OCI-LY3 (cell line): Measurements from ENCODE around the gene GTPBP3.

Source experiments
- H2AFZ ChIP-seq: fragments of 200-600, 300-600 bp; shearing (Covaris generic); 2 replicates; pipeline ENCODE4 v1.6.0; 2014; ENCODE audit warnings: antibody characterized with exemption, low read depth, low read length
- H3K27ac ChIP-seq: fragments of 200-600, 300-600 bp; sonication (generic); 2 replicates; pipeline ENCODE4 v1.5.1; 2014; ENCODE audit warnings: mild to moderate bottlenecking, low read length, moderate library complexity, mixed read lengths
- H3K27me3 ChIP-seq: fragments of 200-600, 300-600 bp; sonication (generic); 2 replicates; pipeline ENCODE4 v1.6.1; 2014; ENCODE audit warnings: low read depth, low read length, mixed read lengths
- H3K36me3 ChIP-seq: fragments of 200-600, 300-600 bp; sonication (generic); replicated peaks from 2 replicates; pipeline ENCODE3; 2014; ENCODE audit warnings: low read depth, low read length, mixed read lengths
- H3K4me1 ChIP-seq: fragments of 300-600, 200-600 bp; sonication (generic); 2 replicates; pipeline ENCODE4 v1.6.1; 2014; ENCODE audit warnings: low read length, mixed read lengths
- H3K4me2 ChIP-seq: fragments of 200-600, 300-600 bp; sonication (generic); 2 replicates; pipeline ENCODE4 v1.6.1; 2014; ENCODE audit warnings: low read length, mixed read lengths
- H3K4me3 ChIP-seq: fragments of 300-600, 200-600 bp; sonication (generic); 2 replicates; pipeline ENCODE4 v1.5.1; 2014; ENCODE audit warnings: antibody characterized with exemption, mild to moderate bottlenecking, low read length, moderate library complexity
- H3K79me2 ChIP-seq: fragments of 300-600, 200-600 bp; shearing (Covaris generic); 2 replicates; pipeline ENCODE4 v1.6.1; 2014; ENCODE audit warnings: mild to moderate bottlenecking, low read length, mixed read lengths
- H3K9ac ChIP-seq: fragments of 300-600, 200-600 bp; shearing (Covaris generic); 2 replicates; pipeline ENCODE4 v1.6.0; 2014; ENCODE audit warnings: mild to moderate bottlenecking, low read length, moderate library complexity
- H3K9me3 ChIP-seq: fragments of 200-600, 300-600 bp; shearing (Covaris generic); 2 replicates; pipeline ENCODE4 v1.6.1; 2014; ENCODE audit warnings: low read length, mixed read lengths; ENCODE audit not compliant: insufficient read depth
- H4K20me1 ChIP-seq: fragments of 200-600, 300-600 bp; sonication (generic); 2 replicates; pipeline ENCODE4 v1.6.1; 2016; ENCODE audit warnings: low read length, mixed read lengths; ENCODE audit not compliant: insufficient read depth
- EZH2phosphoT487 ChIP-seq: fragments of 200-600 bp; shearing (Covaris generic); IDR thresholded peaks from 2 replicates; pipeline ENCODE4 v1.6.1; 2018; ENCODE audit warnings: antibody characterized with exemption, mixed run types, low read depth
- TF ChIP-seq, protein P1 (sequence below): fragments of 200-600, 300-600 bp; sonication (generic); IDR thresholded peaks from 2 replicates; pipeline ENCODE4 v1.5.1; 2014; ENCODE audit warnings: antibody characterized with exemption, low read length, low read depth

Gene GTPBP3, protein sequence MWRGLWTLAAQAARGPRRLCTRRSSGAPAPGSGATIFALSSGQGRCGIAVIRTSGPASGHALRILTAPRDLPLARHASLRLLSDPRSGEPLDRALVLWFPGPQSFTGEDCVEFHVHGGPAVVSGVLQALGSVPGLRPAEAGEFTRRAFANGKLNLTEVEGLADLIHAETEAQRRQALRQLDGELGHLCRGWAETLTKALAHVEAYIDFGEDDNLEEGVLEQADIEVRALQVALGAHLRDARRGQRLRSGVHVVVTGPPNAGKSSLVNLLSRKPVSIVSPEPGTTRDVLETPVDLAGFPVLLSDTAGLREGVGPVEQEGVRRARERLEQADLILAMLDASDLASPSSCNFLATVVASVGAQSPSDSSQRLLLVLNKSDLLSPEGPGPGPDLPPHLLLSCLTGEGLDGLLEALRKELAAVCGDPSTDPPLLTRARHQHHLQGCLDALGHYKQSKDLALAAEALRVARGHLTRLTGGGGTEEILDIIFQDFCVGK

DNA sequence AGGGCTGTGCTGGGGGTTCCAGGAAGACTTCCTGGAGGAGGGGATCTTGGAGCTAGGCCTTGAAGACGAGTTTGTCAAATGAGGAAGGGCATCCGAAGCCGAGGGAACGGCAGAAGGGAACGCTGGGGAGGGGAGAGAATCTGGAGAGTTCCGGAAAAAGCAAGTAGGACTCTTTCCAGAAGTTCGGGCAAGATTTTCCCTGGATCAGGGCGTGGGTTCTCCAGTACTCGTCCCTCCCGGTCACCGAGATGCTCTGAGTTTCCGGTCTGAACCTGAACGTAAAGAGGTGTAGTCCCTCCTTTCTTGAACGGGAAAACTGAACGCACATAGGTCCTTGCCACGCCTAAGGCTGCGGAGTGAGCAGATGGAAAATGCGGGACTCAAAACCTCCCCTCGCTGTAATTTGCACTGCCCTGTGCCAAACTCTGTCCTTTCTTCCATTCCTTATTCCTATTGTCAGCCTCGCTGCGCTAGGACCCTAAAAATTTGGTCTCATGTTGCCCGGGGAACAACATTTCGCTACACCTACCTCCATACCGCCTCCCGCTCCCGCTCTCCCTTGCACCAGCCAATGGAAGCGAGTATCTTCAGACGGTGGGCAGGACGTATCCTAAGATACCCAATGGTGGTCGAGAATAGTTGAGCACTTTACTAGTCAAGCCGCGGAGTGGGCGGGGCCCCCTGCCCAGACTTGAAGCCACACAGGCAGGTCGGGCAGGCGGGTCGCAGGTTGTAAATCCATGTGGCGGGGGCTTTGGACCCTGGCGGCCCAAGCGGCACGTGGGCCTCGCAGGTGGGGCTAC, at the start of gene GTPBP3:
GTPBP3 (plus strand) TSS at position 682 of the 803 bp plus-strand sequence; CDS start at position 741, 59 bp downstream.
- Histone ChIP-seq H3K9me3 (no peaks in the 10 kb centered on the region), H3K27me3 (no peaks in the 10 kb centered on the region), H2AFZ (peak within 1 kb of the TSS; percentile 91), H3K9ac (peak within 1 kb of the TSS; percentile 80), H3K4me3 (peak within 1 kb of the TSS; percentile 78), H3K27ac (peak within 1 kb of the TSS; percentile 63), H3K4me1 (peaks cover 24% of the 10 kb centered on the region), H3K79me2 (peaks cover 15% of the 10 kb centered on the region), H4K20me1 (no peaks in the 10 kb centered on the region), H3K4me2 (peak within 1 kb of the TSS; percentile 95), H3K36me3 (peaks cover 23% of the 10 kb centered on the region)
- TF ChIP-seq, protein P1, sequence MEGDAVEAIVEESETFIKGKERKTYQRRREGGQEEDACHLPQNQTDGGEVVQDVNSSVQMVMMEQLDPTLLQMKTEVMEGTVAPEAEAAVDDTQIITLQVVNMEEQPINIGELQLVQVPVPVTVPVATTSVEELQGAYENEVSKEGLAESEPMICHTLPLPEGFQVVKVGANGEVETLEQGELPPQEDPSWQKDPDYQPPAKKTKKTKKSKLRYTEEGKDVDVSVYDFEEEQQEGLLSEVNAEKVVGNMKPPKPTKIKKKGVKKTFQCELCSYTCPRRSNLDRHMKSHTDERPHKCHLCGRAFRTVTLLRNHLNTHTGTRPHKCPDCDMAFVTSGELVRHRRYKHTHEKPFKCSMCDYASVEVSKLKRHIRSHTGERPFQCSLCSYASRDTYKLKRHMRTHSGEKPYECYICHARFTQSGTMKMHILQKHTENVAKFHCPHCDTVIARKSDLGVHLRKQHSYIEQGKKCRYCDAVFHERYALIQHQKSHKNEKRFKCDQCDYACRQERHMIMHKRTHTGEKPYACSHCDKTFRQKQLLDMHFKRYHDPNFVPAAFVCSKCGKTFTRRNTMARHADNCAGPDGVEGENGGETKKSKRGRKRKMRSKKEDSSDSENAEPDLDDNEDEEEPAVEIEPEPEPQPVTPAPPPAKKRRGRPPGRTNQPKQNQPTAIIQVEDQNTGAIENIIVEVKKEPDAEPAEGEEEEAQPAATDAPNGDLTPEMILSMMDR: no peak
- TF ChIP-seq EZH2phosphoT487: no peak

- H2AFZ ChIP-seq: no peak overlapping the region
- TF ChIP-seq, protein P1: no peak
- no peak for TF ChIP-seq EZH2phosphoT487
- peaks cover 7% of the 10 kb centered on the region for H3K36me3 ChIP-seq
- H3K9ac ChIP-seq: no peak overlapping the region
- H3K27me3 ChIP-seq: no peaks in the 10 kb centered on the region
- H3K4me2 ChIP-seq: no peak overlapping the region
- peaks cover 5% of the 10 kb centered on the region; the same call in 1 of the 2 replicates for H3K4me1 ChIP-seq
- no peak overlapping the region for H3K27ac ChIP-seq
- H3K9me3 ChIP-seq: no peaks in the 10 kb centered on the region
- no peak overlapping the region for H3K4me3 ChIP-seq
- no peaks in the 10 kb centered on the region for H3K79me2 ChIP-seq
- no peaks in the 10 kb centered on the region for H4K20me1 ChIP-seq
Measured at GRCh38 chr19:17289489-17289888, 47.9 kb upstream of the GTPBP3 start.

DNA sequence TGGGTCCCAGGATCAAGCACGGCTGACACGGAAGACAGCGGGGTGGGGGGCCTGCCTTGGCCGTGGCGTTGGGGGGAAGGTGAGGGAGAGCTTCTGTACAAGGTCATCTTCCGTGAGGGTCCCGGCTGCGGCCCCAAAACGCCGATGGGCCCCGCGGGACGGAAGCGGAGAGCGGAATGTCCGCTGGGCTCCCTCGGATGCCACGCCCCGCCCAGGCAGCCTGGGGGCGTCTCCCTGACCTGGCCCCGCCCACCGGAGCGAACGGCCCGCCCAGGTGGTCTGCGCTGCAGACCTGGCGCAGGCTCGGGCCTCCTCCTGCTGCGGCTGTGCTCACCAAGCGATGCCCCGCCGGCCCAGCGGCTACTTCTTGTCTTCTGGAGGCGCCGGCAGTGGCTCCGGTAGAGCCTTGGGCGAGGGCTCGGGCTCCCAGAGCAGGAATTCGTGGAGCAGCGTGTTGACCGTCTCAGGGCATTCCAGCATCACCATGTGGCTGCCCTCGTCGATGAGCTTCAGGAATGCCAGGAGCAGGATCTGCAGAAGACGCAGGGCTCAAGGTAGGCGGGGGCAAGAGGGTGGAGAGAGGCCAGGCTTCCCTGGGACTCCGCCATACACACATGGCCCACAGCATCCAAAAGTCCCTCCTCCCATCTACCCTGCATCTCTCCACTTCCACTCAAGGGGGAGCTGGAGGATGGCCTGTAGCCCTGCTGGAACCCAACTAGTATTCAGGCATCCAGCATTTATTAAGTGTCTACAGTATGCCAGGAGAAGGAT, 44.9 kb upstream of the GTPBP3 start:
- H3K9ac ChIP-seq: peak overlapping the region; percentile 73
- H3K4me2 ChIP-seq: peak overlapping the region; percentile 92
- peaks cover 15% of the 10 kb centered on the region for H3K36me3 ChIP-seq
- peak overlapping the region; percentile 43 for H3K27ac ChIP-seq
- no peak for TF ChIP-seq EZH2phosphoT487
- TF ChIP-seq, protein P1: peak; percentile 78
- H3K27me3 ChIP-seq: no peaks in the 10 kb centered on the region
- H3K4me1 ChIP-seq: peaks cover 5% of the 10 kb centered on the region; the same call in 1 of the 2 replicates
- H3K9me3 ChIP-seq: no peaks in the 10 kb centered on the region
- no peaks in the 10 kb centered on the region for H3K79me2 ChIP-seq
- peak overlapping the region; percentile 92 for H2AFZ ChIP-seq
- H3K4me3 ChIP-seq: peak overlapping the region; percentile 90
- no peaks in the 10 kb centered on the region for H4K20me1 ChIP-seq
